DMS 273 treated with DMSO at 0.1 percent for 48 hours (cell line): ENCODE measurements around the gene SGF29.
"Not testable (repeated sequence)": the region's sequence is repeated elsewhere in the genome, so short reads cannot be mapped to it uniquely, and the experiment has no call there.

Source experiments
- DNase-seq: peaks from one replicate; lab custom pipeline; 2025; lab: John Stamatoyannopoulos, UW

The SGF29 gene

DNA sequence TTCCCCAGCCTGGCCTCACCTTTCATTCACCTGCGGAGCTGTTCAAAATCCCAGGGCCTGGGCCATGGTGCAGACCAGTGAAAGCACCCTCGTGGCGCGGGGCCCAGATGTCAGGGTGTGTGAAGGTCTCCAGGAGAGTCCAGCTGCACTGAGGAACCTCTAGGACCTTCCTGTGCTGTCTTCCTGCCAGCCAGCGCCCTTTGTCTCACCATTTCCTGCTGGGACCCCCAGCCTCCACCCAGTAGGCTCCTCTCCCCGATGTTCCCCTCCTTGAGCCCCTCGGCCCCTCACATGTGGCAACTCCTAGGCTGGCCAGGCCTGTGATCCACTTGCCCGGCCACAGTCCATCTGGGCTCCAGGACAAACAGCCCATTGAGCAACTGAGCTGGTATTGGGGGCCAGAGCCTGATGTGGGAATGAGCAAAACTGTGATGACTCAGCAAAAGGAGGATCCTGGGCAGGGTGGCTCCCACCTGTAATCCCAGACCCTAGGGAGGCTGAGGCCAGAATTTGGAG lies 42.5 kb downstream of the SGF29 start:
- no peak for DNase-seq

GRCh38 chr16:28596840-28597691 lies 43.3 kb downstream of the SGF29 start, which contains the start of gene SULT1A2:
Gene SULT1A2, minus strand, starts transcription at chr16:28597050. Its CDS starts 1,120 bp downstream, at chr16:28595930.
- no peak for DNase-seq

- no peak for DNase-seq
Observed at GRCh38 chr16:28597692-28598261, 44.1 kb downstream of the SGF29 start.

DNA sequence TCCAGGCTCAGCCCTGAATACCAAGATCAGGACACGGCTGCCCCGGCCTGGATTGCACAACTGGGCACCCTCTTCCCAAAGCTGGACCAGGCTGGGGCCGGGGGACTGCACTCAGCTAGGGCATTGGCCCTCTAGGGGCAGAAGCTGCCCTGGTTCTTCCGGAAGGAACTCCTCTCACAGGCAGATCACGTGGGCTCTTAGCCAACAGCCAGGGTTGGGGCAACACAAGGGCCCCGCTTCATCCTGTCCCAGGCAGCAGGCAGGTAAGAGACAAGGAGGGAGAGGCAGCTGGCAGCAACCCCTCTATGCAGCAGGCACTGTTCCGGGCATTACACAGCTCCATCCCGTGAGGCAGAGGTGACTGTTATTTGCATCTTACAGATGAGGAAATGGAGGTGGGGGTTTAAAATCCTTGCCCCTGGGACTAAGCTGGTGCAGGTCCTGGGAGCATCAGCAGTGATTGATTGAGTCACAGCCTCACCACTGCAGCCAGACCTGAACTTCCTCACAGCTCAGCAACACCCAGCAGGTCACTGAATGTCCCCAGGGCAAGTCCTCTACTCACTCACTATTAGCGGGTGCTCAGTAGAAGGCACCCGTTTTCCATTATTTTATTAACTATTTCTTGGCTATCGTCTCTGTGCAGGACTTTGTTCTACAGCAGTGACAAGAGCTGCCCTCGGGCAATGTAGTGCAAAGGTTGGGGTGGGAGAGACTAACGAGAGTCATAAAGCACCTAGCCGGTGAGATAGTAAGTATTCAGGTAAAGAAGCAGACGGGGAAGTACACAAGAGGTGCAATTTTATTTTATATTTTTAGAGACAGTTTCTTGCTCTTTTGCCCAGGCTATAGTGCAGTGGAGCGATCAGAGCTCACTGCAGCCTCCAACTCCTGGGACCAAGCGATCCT lies 45.9 kb downstream of the SGF29 start:
- DNase-seq, result not testable (repeated sequence)

GRCh38 chr16:28600965-28601364 lies 47.2 kb downstream of the SGF29 start:
- DNase-seq, result not testable (repeated sequence)

GRCh38 chr16:28601589-28601988 lies 47.9 kb downstream of the SGF29 start:
- not testable (repeated sequence) for DNase-seq

GRCh38 chr16:28602062-28602461 lies 48.3 kb downstream of the SGF29 start:
- not testable (repeated sequence) for DNase-seq

GRCh38 chr16:28602529-28602928 lies 48.8 kb downstream of the SGF29 start:
- DNase-seq, result no peak

- no peak for DNase-seq
Observed at GRCh38 chr16:28603381-28604185, 49.9 kb downstream of the SGF29 start.

DNA sequence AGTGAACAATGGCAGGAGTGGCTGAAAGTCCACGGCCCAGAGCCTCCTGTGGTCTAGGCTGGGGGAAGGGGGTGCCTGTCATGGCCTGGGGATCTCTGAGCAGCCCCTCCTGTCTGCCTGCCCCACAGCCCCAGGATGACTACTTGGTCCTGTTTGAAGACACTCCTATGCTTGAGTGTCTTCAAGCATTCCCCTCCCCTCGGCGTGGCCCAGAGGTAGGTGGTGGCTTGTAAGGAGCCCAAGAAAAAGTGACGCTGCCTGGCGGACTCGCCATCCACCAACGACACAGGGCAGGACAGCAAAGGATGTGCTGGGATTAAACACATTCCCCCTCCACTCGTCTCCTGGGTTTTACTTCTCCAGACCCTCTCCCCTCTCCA lies 50.5 kb downstream of the SGF29 start:
- no peak for DNase-seq

DNA sequence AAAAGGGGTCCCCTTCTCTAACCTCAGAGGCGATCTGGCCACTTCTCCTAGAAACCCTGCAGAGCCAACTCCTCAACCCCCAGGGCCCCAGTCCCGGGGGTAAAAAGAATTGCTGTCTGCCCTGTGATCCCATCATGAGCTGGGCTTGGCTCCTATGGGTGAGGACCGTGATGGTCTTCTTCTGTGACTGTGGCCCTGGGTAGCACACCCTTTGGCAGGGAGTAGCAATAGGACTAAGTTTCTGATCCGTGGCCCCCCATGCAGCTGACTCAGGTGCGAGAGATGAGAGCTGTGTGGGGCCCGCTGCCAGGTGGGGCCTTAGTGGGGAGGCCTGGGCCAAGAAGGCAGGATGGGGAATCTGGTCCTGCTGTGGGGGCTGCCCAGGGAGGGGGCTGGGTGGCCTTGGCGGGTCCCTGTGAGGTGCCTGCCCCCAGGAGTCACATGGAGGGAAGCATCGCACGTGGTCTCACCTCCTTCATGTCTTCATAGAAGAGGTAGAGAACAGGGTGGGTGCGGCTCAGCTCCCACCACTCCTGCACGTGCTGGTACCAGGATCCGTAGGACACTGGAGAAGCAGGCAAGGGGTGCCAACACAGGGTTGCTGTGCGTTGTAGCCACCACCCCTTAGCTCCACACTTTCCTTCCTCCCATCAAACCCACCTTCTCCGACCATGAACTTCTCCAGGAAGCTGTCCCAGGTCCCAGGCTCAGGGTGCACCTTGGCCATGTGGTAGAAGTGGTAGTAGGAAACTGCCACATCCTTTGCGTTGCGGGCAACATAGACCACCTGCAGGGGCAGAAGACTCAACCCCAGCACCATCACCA lies 52.8 kb downstream of the SGF29 start:
- no peak for DNase-seq

DNA sequence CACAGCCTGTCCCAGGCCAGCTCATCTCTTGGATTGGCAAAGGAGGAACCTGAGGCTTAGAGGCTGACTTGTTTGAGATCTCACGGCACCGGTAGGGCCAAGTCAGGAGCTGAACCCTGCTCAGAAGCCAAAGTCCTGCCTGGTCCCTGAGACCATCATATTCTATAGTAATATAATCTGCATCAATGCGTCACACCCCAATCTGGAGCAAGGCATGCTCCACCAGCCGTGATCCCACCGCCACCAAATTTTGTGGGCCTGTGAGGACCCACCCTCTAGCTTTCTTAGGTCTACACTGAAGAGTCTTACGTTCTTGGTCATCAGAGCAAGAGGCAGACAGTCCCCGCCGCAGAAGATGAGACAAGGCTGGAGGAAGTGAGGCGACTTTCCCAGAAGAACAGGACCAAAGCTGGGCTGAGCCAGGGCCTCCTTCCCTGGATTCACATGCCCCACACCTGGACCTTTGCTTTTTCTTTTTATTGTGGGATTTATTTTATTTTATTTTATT lies 53.5 kb downstream of the SGF29 start:
- no peak for DNase-seq

- not testable (repeated sequence) for DNase-seq
Observed at GRCh38 chr16:28607681-28608495, 54.2 kb downstream of the SGF29 start.

DNA sequence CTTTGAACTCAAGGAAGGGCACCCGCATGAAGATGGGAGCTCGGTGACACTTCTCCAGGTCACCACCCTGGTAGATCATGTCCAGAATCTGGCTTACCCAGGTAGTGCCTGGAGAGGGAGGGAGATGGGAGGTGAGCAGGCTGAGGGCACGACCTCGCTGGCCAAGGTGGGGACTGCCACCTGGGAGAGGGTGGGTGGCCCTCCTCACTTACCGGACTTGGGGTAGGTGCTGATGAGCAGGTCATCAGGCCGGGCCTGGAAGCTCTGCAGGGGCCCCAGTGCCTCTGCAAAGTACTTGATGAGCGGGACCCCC lies 54.7 kb downstream of the SGF29 start:
- DNase-seq, result not testable (repeated sequence)

DNA sequence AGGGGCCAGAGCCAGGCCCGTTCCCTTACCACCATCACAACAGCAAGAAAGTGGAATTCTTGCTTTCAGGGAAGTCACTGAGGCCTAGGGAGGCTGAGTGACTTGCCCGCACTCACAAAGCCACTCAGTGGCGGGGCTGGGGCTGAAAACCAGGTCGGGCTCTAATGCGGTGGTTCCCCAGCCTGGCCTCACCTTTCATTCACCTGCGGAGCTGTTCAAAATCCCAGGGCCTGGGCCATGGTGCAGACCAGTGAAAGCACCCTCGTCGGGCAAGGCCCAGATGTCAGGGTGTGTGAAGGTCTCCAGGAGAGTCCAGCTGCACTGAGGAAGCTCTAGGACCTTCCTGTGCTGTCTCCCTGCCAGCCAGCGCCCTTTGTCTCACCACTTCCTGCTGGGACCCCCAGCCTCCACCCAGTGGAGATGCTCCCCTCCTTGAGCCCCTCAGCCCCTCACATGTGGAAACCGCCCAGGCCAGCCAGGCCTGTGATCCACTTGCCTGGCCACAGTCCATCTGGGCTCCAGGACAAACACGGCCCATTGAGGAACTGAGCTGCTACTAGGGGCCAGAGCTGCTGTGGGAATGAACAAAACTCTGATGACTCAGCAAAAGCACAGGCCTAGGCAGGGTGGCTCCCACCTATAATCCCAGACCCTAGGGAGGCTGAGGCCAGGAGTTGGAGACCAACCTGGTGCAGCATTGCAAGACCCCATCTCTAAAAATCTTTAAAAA lies 55.3 kb downstream of the SGF29 start:
- DNase-seq, result not testable (repeated sequence)

GRCh38 chr16:28609631-28610594 lies 56.2 kb downstream of the SGF29 start, which contains the start of gene SULT1A1:
Gene SULT1A1, minus strand, starts transcription at chr16:28610044. Its CDS starts 1,189 bp downstream, at chr16:28608855.
- no peak for DNase-seq

GRCh38 chr16:28610595-28611191 lies 57.0 kb downstream of the SGF29 start:
- no peak for DNase-seq
